ENCODE data around the gene DNAJC7. TPM values are rescaled to one million over a fixed set of nuclear protein-coding genes. Genes with fewer than 3 reads are reported as not detected.
"Not testable (repeated sequence)": the region's sequence is repeated elsewhere in the genome, so short reads cannot be mapped to it uniquely, and the experiment has no call there.

DNAJC7 gene
- total RNA-seq, 1 experiment from 2014 or later: 147 TPM

DNA sequence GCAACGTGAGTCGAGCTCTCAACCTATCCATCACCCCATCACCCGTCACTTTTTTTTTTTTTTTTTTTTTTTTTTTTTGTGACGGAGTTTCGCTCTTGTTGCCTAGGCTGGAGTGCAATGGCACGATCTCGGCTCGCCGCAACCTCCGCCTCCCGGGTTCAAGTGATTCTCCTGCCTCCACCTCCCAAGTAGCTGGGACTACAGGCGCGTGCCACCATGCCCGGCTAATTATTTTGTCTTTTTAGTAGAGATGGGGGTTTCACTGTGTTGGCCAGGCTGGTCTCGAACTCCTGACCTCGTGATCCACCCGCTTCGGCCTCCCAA lies 86.4 kb downstream of the DNAJC7 start:
- H3K9me3 Mint-ChIP-seq (ENCODE audit: unreplicated experiment); H3K27me3 ChIP-seq (replicated peaks; ENCODE audit: control insufficient read depth, insufficient read depth, low read length); H3K4me1 ChIP-seq; H3K36me3 Mint-ChIP-seq (ENCODE audit: insufficient read depth, unreplicated experiment); DNase-seq; H3K36me3 ChIP-seq (ENCODE audit: control insufficient read depth, insufficient read depth, low read length); H3K27me3 Mint-ChIP-seq (ENCODE audit: insufficient read depth, unreplicated experiment); H3K9me3 ChIP-seq: not testable (repeated sequence)
- BruUV-seq (replicated peaks): TSS peak; percentile 59
- CTCF ChIA-PET: interaction anchor here (0.6 to 1.7 kb wide), 22 partner anchors 9 to 268 kb away, joined by 3 to 36 read pairs (median 4); partner anchors contain the start of genes ACLY, CNP, FKBP10 and JUP
- Mint-ChIP-seq H3K4me1 (ENCODE audit: low read depth, unreplicated experiment) (peaks cover 17% of the 10 kb centered on the region), H3K27ac (ENCODE audit: unreplicated experiment) (peak overlapping the region; percentile 98), H3K4me3 (ENCODE audit: unreplicated experiment) (peak overlapping the region; percentile 97)
- intact Hi-C loops (cut with micrococcal nuclease; ENCODE audit: unreplicated experiment): loop anchor here (1.0 kb wide), 2 partner anchors 11 to 29 kb away; no protein-coding TSS in a partner anchor
- H3K4me3 ChIP-seq (ENCODE audit: low read depth, low read length): peak overlapping the region; percentile 41
- POLR2A ChIA-PET: interaction anchor here (0.5 to 1.9 kb wide), 16 partner anchors 10 to 493 kb away, joined by 3 to 31 read pairs (median 6); partner anchors contain the start of genes ACLY, CAVIN1, DNAJC7 and EIF1

DNA sequence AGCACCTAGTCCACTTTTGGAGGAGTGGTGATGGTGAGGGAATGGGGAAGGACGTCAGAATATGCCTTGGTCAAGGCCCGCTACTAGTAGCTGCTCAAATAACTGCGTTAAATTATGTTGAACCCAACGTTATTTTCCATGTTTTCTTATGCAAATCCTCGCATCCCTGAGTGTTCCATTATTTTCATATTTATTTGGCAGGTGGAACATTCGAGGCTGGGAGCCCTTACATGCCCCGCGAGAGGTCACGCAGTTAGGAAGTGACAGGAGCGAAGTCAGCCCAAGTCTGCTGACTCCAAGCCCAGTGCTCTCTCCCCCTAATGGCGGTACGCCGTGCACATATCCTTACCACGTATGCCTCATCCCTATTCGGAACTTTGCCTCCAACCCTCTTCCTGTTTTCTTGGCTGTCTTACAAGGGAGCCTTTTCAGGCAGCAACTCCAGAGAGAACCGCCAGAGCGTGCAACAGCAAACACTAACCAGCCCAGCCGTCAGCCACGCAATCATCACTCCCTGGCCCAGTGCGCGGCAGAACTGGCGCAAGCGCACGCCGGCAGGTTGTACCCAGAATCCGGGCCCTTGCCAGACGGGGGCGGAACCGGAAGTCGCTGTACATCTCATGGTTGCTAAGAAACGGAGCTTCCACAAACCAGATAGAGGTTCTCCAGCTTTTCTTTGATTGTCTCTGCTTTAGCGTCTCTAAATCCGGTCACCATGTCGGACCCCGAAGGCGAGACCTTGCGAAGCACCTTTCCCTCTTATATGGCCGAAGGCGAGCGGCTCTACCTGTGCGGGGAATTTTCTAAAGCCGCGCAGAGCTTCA lies 87.0 kb downstream of the DNAJC7 start, which contains the start of gene ODAD4:
Gene ODAD4 (plus strand): TSS at position 609 of the 824 bp plus-strand sequence. CDS start 107 bp downstream, at position 716.
- intact Hi-C loops (cut with micrococcal nuclease; ENCODE audit: unreplicated experiment): loop anchor here (1.0 kb wide), 2 partner anchors 11 to 29 kb away; no protein-coding TSS in a partner anchor
- peaks cover 8% of the 10 kb centered on the region for H3K36me3 Mint-ChIP-seq (ENCODE audit: insufficient read depth, unreplicated experiment)
- no peaks in the 10 kb centered on the region for H3K36me3 ChIP-seq (ENCODE audit: control insufficient read depth, insufficient read depth, low read length)
- peaks cover 4% of the 10 kb centered on the region; the same call in 1 of the 2 replicates for H3K4me1 ChIP-seq
- H3K4me3 Mint-ChIP-seq (ENCODE audit: unreplicated experiment): peak within 1 kb of the TSS; percentile 97
- H3K4me3 ChIP-seq (ENCODE audit: low read depth, low read length): peak within 1 kb of the TSS; percentile 41
- no peaks in the 10 kb centered on the region for H3K9me3 Mint-ChIP-seq (ENCODE audit: unreplicated experiment)
- ChIA-PET CTCF (interaction anchor here (0.6 to 1.7 kb wide), 22 partner anchors 9 to 268 kb away, joined by 3 to 36 read pairs (median 4); partner anchors contain the start of genes ACLY, CNP, FKBP10 and JUP), POLR2A (interaction anchor here (0.5 to 1.9 kb wide), 17 partner anchors 9 to 493 kb away, joined by 3 to 31 read pairs (median 6); partner anchors contain the start of genes ACLY, CAVIN1, DNAJC7 and EIF1)
- H3K27ac Mint-ChIP-seq (ENCODE audit: unreplicated experiment): peak within 1 kb of the TSS; percentile 98
- TF ChIP-seq, protein P1, sequence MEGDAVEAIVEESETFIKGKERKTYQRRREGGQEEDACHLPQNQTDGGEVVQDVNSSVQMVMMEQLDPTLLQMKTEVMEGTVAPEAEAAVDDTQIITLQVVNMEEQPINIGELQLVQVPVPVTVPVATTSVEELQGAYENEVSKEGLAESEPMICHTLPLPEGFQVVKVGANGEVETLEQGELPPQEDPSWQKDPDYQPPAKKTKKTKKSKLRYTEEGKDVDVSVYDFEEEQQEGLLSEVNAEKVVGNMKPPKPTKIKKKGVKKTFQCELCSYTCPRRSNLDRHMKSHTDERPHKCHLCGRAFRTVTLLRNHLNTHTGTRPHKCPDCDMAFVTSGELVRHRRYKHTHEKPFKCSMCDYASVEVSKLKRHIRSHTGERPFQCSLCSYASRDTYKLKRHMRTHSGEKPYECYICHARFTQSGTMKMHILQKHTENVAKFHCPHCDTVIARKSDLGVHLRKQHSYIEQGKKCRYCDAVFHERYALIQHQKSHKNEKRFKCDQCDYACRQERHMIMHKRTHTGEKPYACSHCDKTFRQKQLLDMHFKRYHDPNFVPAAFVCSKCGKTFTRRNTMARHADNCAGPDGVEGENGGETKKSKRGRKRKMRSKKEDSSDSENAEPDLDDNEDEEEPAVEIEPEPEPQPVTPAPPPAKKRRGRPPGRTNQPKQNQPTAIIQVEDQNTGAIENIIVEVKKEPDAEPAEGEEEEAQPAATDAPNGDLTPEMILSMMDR (IDR thresholded peaks at IDR 0.05; ENCODE audit: insufficient read depth in 1 of 2, low read depth in 1 of 2, low read length in 1 of 2, severe bottlenecking in 1 of 2, unreplicated experiment in 1 of 2): peak; percentile 44 to 60
- H3K27me3 ChIP-seq (replicated peaks; ENCODE audit: control insufficient read depth, insufficient read depth, low read length): no peaks in the 10 kb centered on the region
- DNase-seq: peak; percentile 97 to 98
- no peaks in the 10 kb centered on the region for H3K27me3 Mint-ChIP-seq (ENCODE audit: insufficient read depth, unreplicated experiment)
- BruUV-seq (replicated peaks): TSS peak; percentile 97
- peaks cover 17% of the 10 kb centered on the region for H3K4me1 Mint-ChIP-seq (ENCODE audit: low read depth, unreplicated experiment)
- no peaks in the 10 kb centered on the region for H3K9me3 ChIP-seq

DNA sequence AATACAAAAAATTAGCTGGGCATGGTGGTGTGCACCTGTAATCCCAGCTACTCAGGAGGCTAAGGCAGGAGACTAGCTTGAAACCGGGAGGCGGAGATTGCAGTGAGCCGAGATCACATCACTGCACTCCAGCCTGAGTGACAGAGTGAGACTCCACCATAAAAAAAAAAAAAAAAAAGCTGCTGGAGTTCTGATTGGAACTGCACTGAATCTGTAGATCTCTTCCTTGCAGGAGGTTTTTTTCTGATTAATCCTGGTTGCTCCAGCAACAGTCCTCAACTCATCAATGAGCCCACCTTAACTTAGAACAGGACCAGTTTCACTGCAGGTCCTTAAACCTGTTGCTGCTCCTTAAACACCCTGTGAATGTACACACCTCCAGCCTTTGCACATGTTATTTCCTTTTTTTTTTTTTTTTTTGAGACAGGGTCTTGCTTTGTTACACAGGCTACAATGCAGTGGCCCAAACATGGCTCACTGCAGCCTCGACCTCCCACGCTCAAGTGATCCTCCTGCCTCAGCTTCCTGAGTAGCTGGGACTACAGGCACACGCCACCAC lies 88.5 kb downstream of the DNAJC7 start:
- no TSS peak for BruUV-seq (replicated peaks)

More for the DNA sequence above, 88.5 kb downstream of the DNAJC7 start:
- H3K4me1 ChIP-seq: peaks cover 4% of the 10 kb centered on the region; the same call in 1 of the 2 replicates
- no peaks in the 10 kb centered on the region; the same call in 1 of the 2 replicates for H3K27me3 ChIP-seq (replicated peaks; ENCODE audit: control insufficient read depth, insufficient read depth, low read length)
- no peaks in the 10 kb centered on the region for H3K36me3 ChIP-seq (ENCODE audit: control insufficient read depth, insufficient read depth, low read length)
- TF ChIP-seq, protein P1 (IDR thresholded peaks at IDR 0.05; ENCODE audit: insufficient read depth in 1 of 2, low read depth in 1 of 2, low read length in 1 of 2, severe bottlenecking in 1 of 2, unreplicated experiment in 1 of 2): no peak
- Mint-ChIP-seq H3K27ac (ENCODE audit: unreplicated experiment) (peak overlapping the region; percentile 72), H3K4me1 (ENCODE audit: low read depth, unreplicated experiment) (peaks cover 17% of the 10 kb centered on the region), H3K36me3 (ENCODE audit: insufficient read depth, unreplicated experiment) (peaks cover 8% of the 10 kb centered on the region), H3K4me3 (ENCODE audit: unreplicated experiment) (peak overlapping the region; percentile 97), H3K9me3 (ENCODE audit: unreplicated experiment) (no peaks in the 10 kb centered on the region), H3K27me3 (ENCODE audit: insufficient read depth, unreplicated experiment) (no peaks in the 10 kb centered on the region)
- DNase-seq: no peak
- H3K9me3 ChIP-seq: no peaks in the 10 kb centered on the region
- ChIA-PET POLR2A (interaction anchor here (0.7 kb wide), 1 partner anchor 34 kb away, joined by 4 read pairs; no protein-coding TSS in a partner anchor), CTCF (interaction anchor here (1.1 kb wide), 1 partner anchor 31 kb away, joined by 5 read pairs; no protein-coding TSS in a partner anchor)
- H3K4me3 ChIP-seq (ENCODE audit: low read depth, low read length): no peak overlapping the region
- intact Hi-C loops (cut with micrococcal nuclease; ENCODE audit: unreplicated experiment): no loop called here

Other genes with a start within 250 kb of the DNAJC7 start
- 392 and 419 TPM in 2 replicates for gene JUP, start 230.7 kb downstream of the DNAJC7 start, total RNA-seq (2022)
- gene P3H4, start 205.5 kb downstream of the DNAJC7 start, total RNA-seq (2022): 34.1 and 39.2 TPM in 2 replicates
- 112 and 132 TPM in 2 replicates for gene FKBP10, start 204.4 kb downstream of the DNAJC7 start, total RNA-seq (2022)
- 85.4 and 94.5 TPM in 2 replicates for gene NT5C3B, start 181.2 kb downstream of the DNAJC7 start, total RNA-seq (2022)
- not detected in 2 replicates for gene KLHL10, start 179.6 kb downstream of the DNAJC7 start, total RNA-seq (2022)
- gene KLHL11, start 152.0 kb downstream of the DNAJC7 start, total RNA-seq (2022): 20.3 and 22.2 TPM in 2 replicates
- gene ACLY, start 98.5 kb downstream of the DNAJC7 start, total RNA-seq (2022): 246 and 252 TPM in 2 replicates
- 0.98 and 1.3 TPM in 2 replicates for gene ODAD4, start 86.8 kb downstream of the DNAJC7 start, total RNA-seq (2022)
- gene CNP, start 50.6 kb downstream of the DNAJC7 start, total RNA-seq (2022): 90.1 and 94.5 TPM in 2 replicates
- 51.6 and 55.0 TPM in 2 replicates for gene NKIRAS2, start 2.7 kb upstream of the DNAJC7 start, total RNA-seq (2022)
- 3.8 and 4.7 TPM in 2 replicates for gene C17orf113, start 33.2 kb upstream of the DNAJC7 start, total RNA-seq (2022)
- gene ZNF385C, start 81.0 kb upstream of the DNAJC7 start, total RNA-seq (2022): 1.00 and 1.5 TPM in 2 replicates
- 0.79 TPM in 2 replicates for gene DHX58, start 95.3 kb upstream of the DNAJC7 start, total RNA-seq (2022)
- gene KAT2A, start 103.9 kb upstream of the DNAJC7 start, total RNA-seq (2022): 46.5 and 56.2 TPM in 2 replicates
- not detected in 2 replicates for gene HSPB9, start 105.4 kb upstream of the DNAJC7 start, total RNA-seq (2022)
- gene RAB5C, start 137.6 kb upstream of the DNAJC7 start, total RNA-seq (2022): 151 and 155 TPM in 2 replicates
- 0.07 and 0.37 TPM in 2 replicates for gene KCNH4, start 163.7 kb upstream of the DNAJC7 start, total RNA-seq (2022)
- gene HCRT, start 168.0 kb upstream of the DNAJC7 start, total RNA-seq (2022): not detected in 2 replicates
- gene GHDC, start 177.1 kb upstream of the DNAJC7 start, total RNA-seq (2022): 17.7 and 21.4 TPM in 2 replicates

Data from Caco-2 (cell line).